Chondrocyte (in vitro differentiated cells): ENCODE data around the gene BDKRB2. TPM values are rescaled to one million over a fixed set of nuclear protein-coding genes. Genes with fewer than 3 reads are reported as not detected.

Experiments
- DNase-seq: peaks from one replicate; pipeline ENCODE4 v3.0.0; 2021; ENCODE audit warnings: mixed read lengths, low spot score
- H3K27ac Mint-ChIP-seq: one replicate; pipeline ENCODE4 v1.8.0; 2021; ENCODE audit warnings: mild to moderate bottlenecking, moderate library complexity, mixed read lengths; ENCODE audit not compliant: unreplicated experiment
- H3K27me3 Mint-ChIP-seq: 2 replicates; pipeline ENCODE4 v1.8.0; 2021; ENCODE audit warnings: low read depth, mixed read lengths
- H3K36me3 Mint-ChIP-seq: 2 replicates; pipeline ENCODE4 v1.8.0; 2021; ENCODE audit warnings: low read depth, mixed read lengths
- H3K4me1 Mint-ChIP-seq: 2 replicates; pipeline ENCODE4 v1.8.0; 2021; ENCODE audit warnings: low read depth, mild to moderate bottlenecking, mixed read lengths
- H3K4me3 Mint-ChIP-seq: one replicate; pipeline ENCODE4 v1.8.0; 2021; ENCODE audit warnings: mild to moderate bottlenecking, moderate library complexity, mixed read lengths; ENCODE audit not compliant: unreplicated experiment
- H3K9me3 Mint-ChIP-seq: 2 replicates; pipeline ENCODE4 v1.8.0; 2021; ENCODE audit warnings: low read depth, mixed read lengths
- CTCF ChIP-seq: fragments of 200-600 bp; sonication (generic); IDR thresholded peaks from 2 replicates; pipeline ENCODE4 v1.5.0; 2021; ENCODE audit warnings: antibody characterized with exemption, mild to moderate bottlenecking, moderate library complexity
- total RNA-seq: library from RNA; stranded (reverse); gene quantifications from 3 replicates; pipeline ENCODE4 v1.2.1, GENCODE V29; 2021

Gene BDKRB2
- total RNA-seq, 1 donor from 2014 or later: 0.27 TPM

- Mint-ChIP-seq H3K27me3 (peaks cover 4% of the 10 kb centered on the region), H3K4me1 (peaks cover 12% of the 10 kb centered on the region), H3K4me3 (no peak overlapping the region), H3K9me3 (no peaks in the 10 kb centered on the region), H3K36me3 (no peaks in the 10 kb centered on the region), H3K27ac (no peak overlapping the region)
- no peak for TF ChIP-seq CTCF
- DNase-seq: no peak
Measured at GRCh38 chr14:96247031-96247430, 42.4 kb downstream of the BDKRB2 start.

- Mint-ChIP-seq H3K4me1 (peaks cover 24% of the 10 kb centered on the region), H3K4me3 (no peak overlapping the region)
Measured at GRCh38 chr14:96249029-96249428, 44.4 kb downstream of the BDKRB2 start.

GRCh38 chr14:96250485-96250884 is 45.8 kb downstream of the BDKRB2 start:
- TF ChIP-seq CTCF: no peak
- Mint-ChIP-seq H3K4me1 (peaks cover 30% of the 10 kb centered on the region), H3K27ac (no peak overlapping the region), H3K4me3 (no peak overlapping the region), H3K36me3 (no peaks in the 10 kb centered on the region), H3K9me3 (no peaks in the 10 kb centered on the region), H3K27me3 (no peaks in the 10 kb centered on the region)
- no peak for DNase-seq

More at GRCh38 chr14:96249029-96249428, 44.4 kb downstream of the BDKRB2 start:
- no peaks in the 10 kb centered on the region for H3K36me3 Mint-ChIP-seq
- no peak for TF ChIP-seq CTCF
- no peak overlapping the region for H3K27ac Mint-ChIP-seq
- DNase-seq: peak; percentile 27
- no peaks in the 10 kb centered on the region for H3K27me3 Mint-ChIP-seq
- no peaks in the 10 kb centered on the region for H3K9me3 Mint-ChIP-seq

GRCh38 chr14:96251656-96252155 is 47.1 kb downstream of the BDKRB2 start:
- Mint-ChIP-seq H3K27ac (peak overlapping the region; percentile 45), H3K9me3 (no peaks in the 10 kb centered on the region), H3K27me3 (no peaks in the 10 kb centered on the region), H3K36me3 (no peaks in the 10 kb centered on the region), H3K4me3 (no peak overlapping the region), H3K4me1 (peaks cover 25% of the 10 kb centered on the region)
- DNase-seq: no peak
- no peak for TF ChIP-seq CTCF

- Mint-ChIP-seq H3K4me1 (peaks cover 25% of the 10 kb centered on the region), H3K27me3 (peaks cover 4% of the 10 kb centered on the region), H3K9me3 (no peaks in the 10 kb centered on the region), H3K36me3 (no peaks in the 10 kb centered on the region), H3K27ac (no peak overlapping the region), H3K4me3 (no peak overlapping the region)
- peak; percentile 59 for DNase-seq
- TF ChIP-seq CTCF: no peak
Measured at GRCh38 chr14:96252323-96252998, 47.8 kb downstream of the BDKRB2 start.
